GM19023 (cell line): ENCODE data around the gene SPOP.
"Not testable (repeated sequence)": the region's sequence is repeated elsewhere in the genome, so short reads cannot be mapped to it uniquely, and the experiment has no call there.

Source experiments
- ATAC-seq: cut with Tn5 transposase; IDR thresholded peaks from one replicate; pipeline ENCODE4 v1.9.1; 2021; ENCODE audit warnings: mild to moderate bottlenecking, moderate library complexity; ENCODE audit not compliant: unreplicated experiment

SPOP gene

GRCh38 chr17:49554694-49555494, 123.0 kb downstream of the SPOP start:
- no peak for ATAC-seq

DNA sequence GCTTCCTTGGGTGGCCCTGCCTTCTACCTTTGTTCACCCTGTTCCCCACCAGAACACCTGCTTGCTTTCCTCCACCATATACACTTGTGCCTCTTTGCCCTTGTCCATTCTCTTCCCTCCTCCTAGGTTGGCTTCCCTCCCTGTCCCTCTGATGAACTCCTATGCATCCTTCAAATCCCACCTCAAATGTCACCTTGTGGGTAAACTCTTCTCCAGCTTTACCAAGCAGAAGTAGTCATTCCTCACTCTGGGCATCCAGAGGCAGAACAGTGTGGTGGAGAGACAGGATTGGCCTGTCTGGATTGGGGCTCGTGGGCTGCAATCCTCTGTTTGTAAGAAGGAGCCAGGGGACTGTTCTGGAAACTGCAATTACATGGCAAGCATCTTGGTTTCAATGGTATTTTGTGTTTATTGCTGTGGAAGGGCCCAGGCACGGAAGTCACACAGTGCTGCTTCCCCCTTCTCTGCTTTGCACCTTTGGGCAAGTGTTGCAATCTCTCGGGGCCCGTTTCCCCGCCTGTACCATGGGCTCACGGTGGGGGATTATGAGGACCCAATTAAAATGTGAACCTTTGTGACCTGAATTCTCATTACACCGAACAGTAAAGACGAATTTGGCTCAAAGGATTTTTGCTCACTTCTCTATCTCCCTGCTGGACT, 124.1 kb downstream of the SPOP start:
- ATAC-seq, result no peak

- ATAC-seq, result no peak
Observed at GRCh38 chr17:49552070-49552751, 125.7 kb downstream of the SPOP start.

DNA sequence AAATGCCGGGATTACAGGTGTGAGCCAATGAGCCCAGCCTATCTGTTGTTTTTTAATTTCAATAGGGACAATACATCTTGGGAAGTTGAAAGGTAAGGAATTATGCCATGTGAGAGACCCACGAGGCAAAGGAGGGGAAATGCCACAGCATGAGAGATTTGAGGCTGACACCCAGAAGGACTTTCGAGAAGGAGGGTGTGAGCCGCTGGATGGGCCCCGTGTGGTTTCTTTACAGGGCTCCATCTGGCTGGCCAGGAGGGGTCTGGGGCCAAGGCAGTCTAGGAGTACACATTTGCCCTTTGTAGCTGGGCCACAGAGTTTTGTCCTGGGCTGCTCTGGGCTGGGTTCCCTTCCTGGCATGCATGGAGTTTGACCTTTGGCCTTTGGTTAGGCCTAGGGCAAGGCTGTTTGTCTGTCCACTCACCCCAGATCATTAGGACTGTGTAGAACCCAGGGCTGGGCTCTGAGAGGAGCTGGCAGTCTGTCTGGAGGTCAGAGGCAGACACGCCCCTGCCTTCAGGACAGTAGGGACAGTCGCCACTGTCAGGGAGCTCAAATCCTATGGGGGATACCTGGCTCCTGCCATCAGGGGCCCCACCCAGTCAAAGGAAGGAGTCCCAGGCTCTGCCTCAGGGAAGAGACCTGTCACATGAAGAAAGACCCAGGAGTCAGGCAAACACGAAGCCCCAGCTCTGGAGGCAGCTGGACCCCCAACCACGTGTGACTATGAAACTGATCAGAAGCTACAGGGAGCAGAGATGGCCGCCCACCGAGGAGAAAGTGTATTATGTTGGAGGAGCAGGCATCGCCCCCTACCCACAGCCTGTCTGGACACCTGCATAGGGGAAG, 126.5 kb downstream of the SPOP start:
- ATAC-seq, result no peak

GRCh38 chr17:49550764-49551163, 127.1 kb downstream of the SPOP start:
- not testable (repeated sequence) for ATAC-seq

DNA sequence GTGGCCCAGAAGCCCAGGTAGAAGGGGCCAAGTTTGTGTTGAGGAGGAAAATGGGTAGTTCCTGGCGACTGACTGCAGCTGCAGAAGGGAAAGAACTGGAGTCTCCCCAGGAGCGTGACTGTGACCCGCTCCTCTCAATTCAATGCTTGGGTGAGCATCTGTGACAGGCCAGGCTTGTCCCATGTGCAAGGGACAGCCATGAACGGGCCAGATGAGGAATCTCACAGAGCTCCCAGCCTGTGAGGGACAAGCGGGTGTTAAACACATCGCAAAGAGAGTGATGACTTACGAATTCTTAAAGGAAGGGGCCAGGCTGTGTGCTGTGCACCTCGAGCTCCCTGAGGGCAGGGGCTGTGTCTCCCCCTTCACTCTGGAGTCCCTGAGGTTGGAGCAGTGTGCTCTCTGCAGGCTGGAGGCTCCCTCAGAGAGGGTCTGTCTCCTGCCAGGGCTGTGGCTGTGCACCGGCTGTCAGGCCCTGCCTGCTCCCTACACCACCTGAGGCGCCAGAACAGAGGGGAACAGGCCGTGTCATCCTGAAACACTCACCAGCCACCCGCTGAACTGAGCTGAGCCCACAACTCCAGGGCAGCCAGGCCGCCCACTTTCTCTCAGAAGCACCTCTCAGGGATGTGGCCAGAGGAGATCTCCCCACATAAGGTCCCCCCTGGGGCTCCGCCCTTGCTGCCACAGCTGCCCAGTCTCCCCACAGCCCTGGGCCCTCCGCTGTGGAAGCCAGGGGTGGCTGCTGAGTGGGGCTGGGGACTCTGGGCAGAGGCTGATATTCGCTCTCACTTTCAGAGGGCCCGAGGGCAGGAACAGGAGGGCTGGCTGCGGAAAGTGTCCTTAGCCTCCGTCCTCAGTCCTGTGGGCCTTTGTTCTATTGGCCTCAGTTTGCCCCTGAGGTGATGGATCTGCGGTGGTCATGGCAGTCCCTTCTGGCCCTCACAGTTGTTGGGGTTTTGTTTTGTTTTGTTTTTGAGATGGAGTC, 127.9 kb downstream of the SPOP start:
- ATAC-seq, result no peak

DNA sequence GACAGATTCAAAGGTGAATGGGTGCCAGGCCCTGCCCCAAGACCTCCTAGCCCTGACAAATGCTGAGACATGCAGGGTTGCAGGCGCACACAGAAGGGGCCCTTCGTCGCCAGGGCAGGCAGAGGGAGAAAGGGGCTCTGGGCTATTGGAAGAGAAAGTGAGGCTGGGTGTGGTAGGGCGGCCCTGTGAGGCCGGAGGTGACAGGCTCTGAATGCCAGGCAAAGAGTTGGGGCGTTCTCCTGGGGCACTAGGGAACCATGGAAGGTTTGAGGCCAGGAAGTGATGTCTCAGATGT, 128.6 kb downstream of the SPOP start:
- ATAC-seq, result no peak
